Vagina (tissue), 2 donors: ENCODE data around the gene KIAA0825. TPM values are rescaled to one million over a fixed set of nuclear protein-coding genes. Genes with fewer than 3 reads are reported as not detected.

Experiments
- DNase-seq, 2 donors: peaks; one replicate each; pipeline ENCODE4 v3.0.0-alpha.2; 2017; ENCODE audit errors: extremely low spot score in 2 of 2
- H3K27ac ChIP-seq: fragments of 200-600 bp; sonication (generic); one replicate; pipeline ENCODE4 v1.5.1; 2019
- H3K27me3 ChIP-seq: fragments of 200-600 bp; sonication (generic); one replicate; pipeline ENCODE4 v1.5.1; 2019
- H3K36me3 ChIP-seq, 2 donors: fragments of 200-600 bp; sonication (generic); one replicate each; pipeline ENCODE4 v1.5.1; 2017 to 2019
- H3K4me1 ChIP-seq: fragments of 200-600 bp; sonication (generic); one replicate; pipeline ENCODE4 v1.5.1; 2019
- H3K4me3 ChIP-seq, 2 donors: fragments of 200-600 bp; sonication (generic); 1 replicate in 1 of 2; 2 replicates in 1 of 2; pipeline ENCODE4 v1.5.1; 2016 to 2019
- H3K9me3 ChIP-seq: fragments of 200-600 bp; sonication (generic); one replicate; pipeline ENCODE4 v1.5.1; 2019
- POLR2A ChIP-seq, 2 donors: fragments of 450-650 bp; IDR thresholded peaks; one replicate each; pipeline ENCODE4 v1.6.1; 2017; ENCODE audit warnings: antibody characterized with exemption in 2 of 2, mild to moderate bottlenecking in 2 of 2, moderate library complexity in 2 of 2
- POLR2AphosphoS5 ChIP-seq, 2 donors: sonication (generic); formaldehyde crosslinking; IDR thresholded peaks; one replicate each; pipeline ENCODE4 v1.9.0; 2017; ENCODE audit warnings: antibody characterized with exemption in 2 of 2, mild to moderate bottlenecking in 2 of 2, low read depth in 1 of 2; ENCODE audit not compliant: insufficient read depth in 1 of 2
- intact Hi-C: fragments of 100-400 bp; cut with DNase I; formaldehyde crosslinking; loops from one replicate; pipeline ENCODE4 v1.15.1; 2023
- total RNA-seq: library from RNA; depleted of rRNA; stranded (reverse); fragments of >200 nt; gene quantifications from one replicate; pipeline ENCODE4 v1.2.3, GENCODE V29; 2016
- TF ChIP-seq, protein P1 (sequence below), 3 experiments: fragments of 450-650 bp in 2 of 3; fragments of 200-600 bp in 1 of 3; sonication (generic) in 1 of 3; IDR thresholded peaks; one replicate each; pipeline ENCODE4 v1.5.1; 2017 to 2019; ENCODE audit warnings: antibody characterized with exemption in 3 of 3, mild to moderate bottlenecking in 2 of 3, moderate library complexity in 2 of 3

KIAA0825 gene
- total RNA-seq, 1 donor from 2014 or later: 2.5 TPM

DNA sequence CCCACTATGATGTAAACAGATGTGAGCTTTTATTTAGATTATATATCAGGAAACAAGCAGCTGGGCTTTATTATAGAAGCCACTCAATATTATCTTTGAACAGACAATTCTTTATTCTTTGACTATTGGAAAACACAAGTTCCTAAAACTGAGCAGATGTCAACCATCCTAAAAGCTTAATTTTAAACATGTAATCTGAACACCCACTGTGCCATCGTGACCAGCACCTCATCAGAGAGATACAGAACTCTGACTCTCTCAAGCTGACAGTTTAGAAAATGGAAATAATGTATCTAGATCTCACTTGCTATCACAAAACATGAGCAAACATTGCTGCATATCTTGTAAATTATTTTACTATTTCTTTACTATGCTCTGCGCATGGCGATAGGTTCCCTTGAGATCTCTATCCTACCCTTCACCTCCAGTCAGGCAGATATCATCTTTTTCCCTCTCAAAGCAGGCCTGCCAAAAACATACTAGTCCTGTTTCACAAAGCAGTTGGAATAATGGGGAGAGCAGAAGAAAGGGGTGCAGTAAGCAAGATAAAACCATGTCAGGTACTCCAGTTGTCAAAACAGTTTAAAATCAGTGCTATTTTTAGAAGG lies 151.0 kb downstream of the KIAA0825 start:
- TF ChIP-seq POLR2AphosphoS5 (IDR thresholded peaks at IDR 0.05; ENCODE audit: insufficient read depth in 1 of 2, low read depth in 1 of 2) (no peak), POLR2A (IDR thresholded peaks at IDR 0.05) (no peak)
- TF ChIP-seq, protein P1, sequence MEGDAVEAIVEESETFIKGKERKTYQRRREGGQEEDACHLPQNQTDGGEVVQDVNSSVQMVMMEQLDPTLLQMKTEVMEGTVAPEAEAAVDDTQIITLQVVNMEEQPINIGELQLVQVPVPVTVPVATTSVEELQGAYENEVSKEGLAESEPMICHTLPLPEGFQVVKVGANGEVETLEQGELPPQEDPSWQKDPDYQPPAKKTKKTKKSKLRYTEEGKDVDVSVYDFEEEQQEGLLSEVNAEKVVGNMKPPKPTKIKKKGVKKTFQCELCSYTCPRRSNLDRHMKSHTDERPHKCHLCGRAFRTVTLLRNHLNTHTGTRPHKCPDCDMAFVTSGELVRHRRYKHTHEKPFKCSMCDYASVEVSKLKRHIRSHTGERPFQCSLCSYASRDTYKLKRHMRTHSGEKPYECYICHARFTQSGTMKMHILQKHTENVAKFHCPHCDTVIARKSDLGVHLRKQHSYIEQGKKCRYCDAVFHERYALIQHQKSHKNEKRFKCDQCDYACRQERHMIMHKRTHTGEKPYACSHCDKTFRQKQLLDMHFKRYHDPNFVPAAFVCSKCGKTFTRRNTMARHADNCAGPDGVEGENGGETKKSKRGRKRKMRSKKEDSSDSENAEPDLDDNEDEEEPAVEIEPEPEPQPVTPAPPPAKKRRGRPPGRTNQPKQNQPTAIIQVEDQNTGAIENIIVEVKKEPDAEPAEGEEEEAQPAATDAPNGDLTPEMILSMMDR (IDR thresholded peaks at IDR 0.05): no peak
- Histone ChIP-seq H3K9me3 (no peaks in the 10 kb centered on the region), H3K27me3 (no peaks in the 10 kb centered on the region), H3K4me1 (no peaks in the 10 kb centered on the region), H3K27ac (no peak overlapping the region), H3K36me3 (no peaks in the 10 kb centered on the region), H3K4me3 (no peak overlapping the region)
- no peak for DNase-seq
- intact Hi-C loops: no loop called here

DNA sequence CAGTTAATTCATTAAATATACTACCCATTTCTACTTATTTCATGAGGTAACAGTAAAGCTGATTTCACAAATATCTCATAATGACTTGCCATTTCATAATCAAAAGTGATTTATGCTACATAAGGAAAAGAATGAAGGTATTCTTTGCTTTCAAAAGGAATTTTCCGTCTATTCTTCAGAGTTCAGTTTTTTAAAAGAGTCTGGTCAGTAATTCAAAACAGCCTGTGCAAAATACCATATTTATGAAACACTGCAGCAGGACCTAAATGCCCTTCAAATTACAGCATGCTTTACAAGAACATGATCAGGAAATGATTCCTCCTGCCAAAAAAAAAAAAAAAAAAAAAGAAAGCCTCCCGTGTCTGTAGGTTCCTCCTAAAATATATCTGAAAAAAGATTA lies 154.7 kb downstream of the KIAA0825 start:
- intact Hi-C loops: no loop called here
- H3K4me1 ChIP-seq: no peaks in the 10 kb centered on the region
- no peak overlapping the region for H3K4me3 ChIP-seq
- H3K27me3 ChIP-seq: no peaks in the 10 kb centered on the region
- no peaks in the 10 kb centered on the region for H3K36me3 ChIP-seq
- no peaks in the 10 kb centered on the region for H3K9me3 ChIP-seq
- no peak for TF ChIP-seq POLR2AphosphoS5 (IDR thresholded peaks at IDR 0.05; ENCODE audit: insufficient read depth in 1 of 2, low read depth in 1 of 2)
- TF ChIP-seq POLR2A (IDR thresholded peaks at IDR 0.05): no peak
- TF ChIP-seq, protein P1 (IDR thresholded peaks at IDR 0.05): no peak
- no peak for DNase-seq
- no peak overlapping the region for H3K27ac ChIP-seq

- TF ChIP-seq POLR2A (IDR thresholded peaks at IDR 0.05) (no peak), POLR2AphosphoS5 (IDR thresholded peaks at IDR 0.05; ENCODE audit: insufficient read depth in 1 of 2, low read depth in 1 of 2) (no peak)
- TF ChIP-seq, protein P1 (IDR thresholded peaks at IDR 0.05): no peak
- DNase-seq: no peak
- Histone ChIP-seq H3K27me3 (no peaks in the 10 kb centered on the region), H3K36me3 (no peaks in the 10 kb centered on the region), H3K9me3 (no peaks in the 10 kb centered on the region), H3K4me3 (no peak overlapping the region), H3K4me1 (no peaks in the 10 kb centered on the region), H3K27ac (no peak overlapping the region)
- intact Hi-C loops: no loop called here
Measured at GRCh38 chr5:94461131-94461530, 157.3 kb downstream of the KIAA0825 start.

- Histone ChIP-seq H3K36me3 (no peaks in the 10 kb centered on the region), H3K9me3 (no peaks in the 10 kb centered on the region), H3K4me1 (no peaks in the 10 kb centered on the region), H3K27ac (no peak overlapping the region), H3K27me3 (no peaks in the 10 kb centered on the region), H3K4me3 (no peak overlapping the region)
- intact Hi-C loops: no loop called here
- no peak for DNase-seq
- TF ChIP-seq, protein P1 (IDR thresholded peaks at IDR 0.05): no peak
- TF ChIP-seq POLR2AphosphoS5 (IDR thresholded peaks at IDR 0.05; ENCODE audit: insufficient read depth in 1 of 2, low read depth in 1 of 2): no peak
- no peak for TF ChIP-seq POLR2A (IDR thresholded peaks at IDR 0.05)
Measured at GRCh38 chr5:94459915-94460314, 158.5 kb downstream of the KIAA0825 start.

DNA sequence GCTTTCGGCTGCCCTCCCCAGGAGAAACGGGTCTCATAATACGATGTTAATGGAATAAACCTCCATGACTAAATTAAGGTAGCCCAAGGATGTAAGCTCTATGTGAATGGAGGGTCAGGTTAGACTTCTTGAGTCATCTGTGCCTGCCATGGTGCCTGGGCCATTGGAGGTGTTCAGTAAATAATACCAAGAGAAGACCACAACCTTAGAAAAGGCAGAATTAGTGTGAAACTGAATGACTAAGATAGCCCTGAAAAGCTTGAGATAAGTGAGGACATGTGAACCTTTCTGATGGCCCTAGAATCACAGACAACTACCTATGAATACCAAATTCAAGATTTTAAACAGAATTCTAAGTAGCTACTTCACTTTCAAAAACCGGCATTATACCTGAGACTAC lies 160.6 kb downstream of the KIAA0825 start:
- no peak for DNase-seq
- TF ChIP-seq, protein P1 (IDR thresholded peaks at IDR 0.05): no peak
- H3K36me3 ChIP-seq: no peaks in the 10 kb centered on the region
- intact Hi-C loops: no loop called here
- H3K4me1 ChIP-seq: no peaks in the 10 kb centered on the region
- H3K27me3 ChIP-seq: no peaks in the 10 kb centered on the region
- H3K27ac ChIP-seq: no peak overlapping the region
- H3K9me3 ChIP-seq: no peaks in the 10 kb centered on the region
- H3K4me3 ChIP-seq: no peak overlapping the region
